Gastroesophageal sphincter (tissue), 3 donors: ENCODE results near the gene CNTNAP5.
A peak's percentile ranks its signal among the peaks of the same experiment; 100 is the strongest.

Experiments used
- EP300 ChIP-seq: sonication (generic); formaldehyde crosslinking; IDR thresholded peaks from one replicate; pipeline ENCODE4 v1.6.1; 2017; ENCODE audit warnings: antibody characterized with exemption, mild to moderate bottlenecking
- POLR2AphosphoS5 ChIP-seq: sonication (generic); formaldehyde crosslinking; IDR thresholded peaks from one replicate; pipeline ENCODE4 v1.6.1; 2017; ENCODE audit warnings: antibody characterized with exemption
- TF ChIP-seq, protein P1 (sequence below), 4 experiments: fragments of 200-600 bp in 2 of 4; fragments of 450-650 bp in 2 of 4; sonication (generic) in 1 of 4; IDR thresholded peaks; one replicate each; pipeline ENCODE4 v1.5.1; 2017 to 2019; ENCODE audit warnings: antibody characterized with exemption in 4 of 4, mild to moderate bottlenecking in 2 of 4, moderate library complexity in 2 of 4

DNA sequence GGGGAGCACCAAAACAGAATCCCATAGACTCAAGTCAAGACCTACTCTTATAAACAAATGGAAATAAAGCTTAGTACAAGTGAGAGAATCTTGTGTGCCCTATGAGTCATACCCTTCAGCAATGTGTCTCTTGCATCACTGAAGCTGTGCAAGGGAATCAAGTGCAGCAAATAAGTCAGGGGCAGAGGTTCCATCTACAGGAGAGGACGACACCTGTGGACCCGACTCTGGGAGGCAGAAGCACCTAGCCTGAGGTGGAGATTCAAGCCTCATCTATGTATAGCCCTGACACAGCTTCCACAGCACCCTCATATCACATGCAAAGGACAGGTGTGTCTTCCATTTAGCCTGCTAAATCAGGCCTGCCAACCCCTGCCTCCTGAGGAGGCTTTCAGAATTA lies 298.2 kb downstream of the CNTNAP5 start:
- TF ChIP-seq, protein P1, sequence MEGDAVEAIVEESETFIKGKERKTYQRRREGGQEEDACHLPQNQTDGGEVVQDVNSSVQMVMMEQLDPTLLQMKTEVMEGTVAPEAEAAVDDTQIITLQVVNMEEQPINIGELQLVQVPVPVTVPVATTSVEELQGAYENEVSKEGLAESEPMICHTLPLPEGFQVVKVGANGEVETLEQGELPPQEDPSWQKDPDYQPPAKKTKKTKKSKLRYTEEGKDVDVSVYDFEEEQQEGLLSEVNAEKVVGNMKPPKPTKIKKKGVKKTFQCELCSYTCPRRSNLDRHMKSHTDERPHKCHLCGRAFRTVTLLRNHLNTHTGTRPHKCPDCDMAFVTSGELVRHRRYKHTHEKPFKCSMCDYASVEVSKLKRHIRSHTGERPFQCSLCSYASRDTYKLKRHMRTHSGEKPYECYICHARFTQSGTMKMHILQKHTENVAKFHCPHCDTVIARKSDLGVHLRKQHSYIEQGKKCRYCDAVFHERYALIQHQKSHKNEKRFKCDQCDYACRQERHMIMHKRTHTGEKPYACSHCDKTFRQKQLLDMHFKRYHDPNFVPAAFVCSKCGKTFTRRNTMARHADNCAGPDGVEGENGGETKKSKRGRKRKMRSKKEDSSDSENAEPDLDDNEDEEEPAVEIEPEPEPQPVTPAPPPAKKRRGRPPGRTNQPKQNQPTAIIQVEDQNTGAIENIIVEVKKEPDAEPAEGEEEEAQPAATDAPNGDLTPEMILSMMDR (IDR thresholded peaks at IDR 0.05), result no peak
- TF ChIP-seq EP300 (no peak), POLR2AphosphoS5 (peak; percentile 47)
